T-helper 17 cell (primary cell): ENCODE results near the gene SARS1. TPM values are rescaled to one million over a fixed set of nuclear protein-coding genes. Genes with fewer than 3 reads are reported as not detected.

ENCODE experiments used
- ATAC-seq: fragments of 150-1000 bp; cut with Tn5 transposase; 2 replicates; pipeline ENCODE4 v1.10.0; 2021; ENCODE audit warnings: mild to moderate bottlenecking, moderate library complexity
- DNase-seq, 3 donors: peaks; one replicate each; pipeline versions ENCODE4 v3.0.0 to v3.0.0-alpha.2; 2020 to 2021
- H3K9me3 ChIP-seq: one replicate; pipeline ENCODE4 v1.7.0; 2013; ENCODE audit warnings: low read length, mild to moderate bottlenecking; ENCODE audit not compliant: control insufficient read depth, poor library complexity, severe bottlenecking
- H3K27ac Mint-ChIP-seq: one replicate; pipeline ENCODE4 v1.8.0; 2022; ENCODE audit warnings: mild to moderate bottlenecking, moderate library complexity, mixed read lengths
- H3K27me3 Mint-ChIP-seq: one replicate; pipeline ENCODE4 v1.8.0; 2022; ENCODE audit warnings: mixed read lengths
- H3K36me3 Mint-ChIP-seq: one replicate; pipeline ENCODE4 v1.8.0; 2022; ENCODE audit warnings: low read depth, mixed read lengths
- H3K4me1 Mint-ChIP-seq: one replicate; pipeline ENCODE4 v1.8.0; 2022; ENCODE audit warnings: mild to moderate bottlenecking, mixed read lengths
- H3K4me3 Mint-ChIP-seq: one replicate; pipeline ENCODE4 v1.8.0; 2022; ENCODE audit warnings: mild to moderate bottlenecking, moderate library complexity, mixed read lengths
- total RNA-seq, 4 donors: library from RNA in 2 of 4; stranded (reverse) in 2 of 4; gene quantifications; one replicate each; pipeline ENCODE4 v1.2.3 and lab custom pipeline; 2022 to 2026

SARS1 gene
- total RNA-seq, 2 donors from 2014 or later = 90.8 to 120 TPM

- H3K36me3 Mint-ChIP-seq = no peaks in the 10 kb centered on the region
- no peak for DNase-seq
- H3K27ac Mint-ChIP-seq = peak overlapping the region; percentile 53
- H3K27me3 Mint-ChIP-seq = peaks cover 33% of the 10 kb centered on the region
- no peak overlapping the region for H3K4me3 Mint-ChIP-seq
- H3K9me3 ChIP-seq = no peaks in the 10 kb centered on the region
- ATAC-seq = no peak
- peaks cover 21% of the 10 kb centered on the region for H3K4me1 Mint-ChIP-seq
Measured at GRCh38 chr1:109241841-109242345, 28.2 kb downstream of the SARS1 start.

- H3K27ac Mint-ChIP-seq = peak overlapping the region; percentile 43
Measured at GRCh38 chr1:109242387-109242786, 28.7 kb downstream of the SARS1 start.

GRCh38 chr1:109243221-109243620 lies 29.5 kb downstream of the SARS1 start:
- no peak overlapping the region for H3K4me3 Mint-ChIP-seq
- H3K9me3 ChIP-seq = no peaks in the 10 kb centered on the region
- H3K36me3 Mint-ChIP-seq = no peaks in the 10 kb centered on the region
- ATAC-seq = no peak
- H3K27ac Mint-ChIP-seq = peak overlapping the region; percentile 47
- H3K4me1 Mint-ChIP-seq = peaks cover 21% of the 10 kb centered on the region
- no peak for DNase-seq
- H3K27me3 Mint-ChIP-seq = peaks cover 34% of the 10 kb centered on the region

More at GRCh38 chr1:109242387-109242786, 28.7 kb downstream of the SARS1 start:
- H3K4me3 Mint-ChIP-seq = no peak overlapping the region
- H3K27me3 Mint-ChIP-seq = peaks cover 34% of the 10 kb centered on the region
- H3K9me3 ChIP-seq = no peaks in the 10 kb centered on the region
- no peaks in the 10 kb centered on the region for H3K36me3 Mint-ChIP-seq
- peaks cover 21% of the 10 kb centered on the region for H3K4me1 Mint-ChIP-seq
- DNase-seq (no peak), ATAC-seq (no peak)

- H3K27me3 Mint-ChIP-seq = peaks cover 34% of the 10 kb centered on the region
- no peak for ATAC-seq
- H3K9me3 ChIP-seq = no peaks in the 10 kb centered on the region
- H3K4me3 Mint-ChIP-seq = no peak overlapping the region
- H3K27ac Mint-ChIP-seq = peak overlapping the region; percentile 47
- DNase-seq = no peak
- H3K4me1 Mint-ChIP-seq = peaks cover 22% of the 10 kb centered on the region
- no peaks in the 10 kb centered on the region for H3K36me3 Mint-ChIP-seq
Measured at GRCh38 chr1:109243860-109244552, 30.3 kb downstream of the SARS1 start.

- H3K9me3 ChIP-seq = no peaks in the 10 kb centered on the region
- Mint-ChIP-seq H3K4me1 (peaks cover 23% of the 10 kb centered on the region), H3K27ac (no peak overlapping the region), H3K36me3 (no peaks in the 10 kb centered on the region), H3K4me3 (no peak overlapping the region), H3K27me3 (peaks cover 34% of the 10 kb centered on the region)
- DNase-seq (no peak), ATAC-seq (no peak)
Measured at GRCh38 chr1:109246141-109246551, 32.4 kb downstream of the SARS1 start.

GRCh38 chr1:109247401-109248365 lies 34.0 kb downstream of the SARS1 start:
- Mint-ChIP-seq H3K27ac (no peak overlapping the region), H3K4me3 (no peak overlapping the region), H3K27me3 (peaks cover 25% of the 10 kb centered on the region), H3K36me3 (no peaks in the 10 kb centered on the region), H3K4me1 (peaks cover 12% of the 10 kb centered on the region)
- no peak for DNase-seq
- no peak for ATAC-seq
- H3K9me3 ChIP-seq = no peaks in the 10 kb centered on the region

- no peaks in the 10 kb centered on the region for H3K36me3 Mint-ChIP-seq
- no peak overlapping the region for H3K4me3 Mint-ChIP-seq
- H3K27ac Mint-ChIP-seq = no peak overlapping the region
- H3K9me3 ChIP-seq = no peaks in the 10 kb centered on the region
- peaks cover 21% of the 10 kb centered on the region for H3K27me3 Mint-ChIP-seq
- peaks cover 12% of the 10 kb centered on the region for H3K4me1 Mint-ChIP-seq
- ATAC-seq = no peak
- DNase-seq = no peak
Measured at GRCh38 chr1:109248444-109248796, 34.7 kb downstream of the SARS1 start.

- H3K9me3 ChIP-seq = no peaks in the 10 kb centered on the region
- Mint-ChIP-seq H3K4me3 (peak within 1 kb of the TSS; percentile 82), H3K27ac (no peak within 1 kb of the TSS), H3K36me3 (no peaks in the 10 kb centered on the region), H3K4me1 (peaks cover 14% of the 10 kb centered on the region), H3K27me3 (peaks cover 15% of the 10 kb centered on the region)
- DNase-seq (peak; percentile 54 to 59 (median 57)), ATAC-seq (peak; percentile 96)
Measured at GRCh38 chr1:109248797-109249629, 35.3 kb downstream of the SARS1 start, which contains the start of gene CELSR2. CELSR2 (plus strand) TSS chr1:109249539; CDS start chr1:109250080, 541 bp downstream.

GRCh38 chr1:109249654-109250401 lies 36.1 kb downstream of the SARS1 start:
- peak; percentile 46 for ATAC-seq
- no peaks in the 10 kb centered on the region for H3K9me3 ChIP-seq
- no peak for DNase-seq
- Mint-ChIP-seq H3K4me1 (peaks cover 14% of the 10 kb centered on the region), H3K36me3 (no peaks in the 10 kb centered on the region), H3K27ac (no peak overlapping the region), H3K27me3 (peaks cover 6% of the 10 kb centered on the region), H3K4me3 (peak overlapping the region; percentile 82)

GRCh38 chr1:109250454-109251276 lies 36.9 kb downstream of the SARS1 start:
- no peaks in the 10 kb centered on the region for H3K36me3 Mint-ChIP-seq
- ATAC-seq = no peak
- peaks cover 19% of the 10 kb centered on the region for H3K4me1 Mint-ChIP-seq
- no peaks in the 10 kb centered on the region for H3K9me3 ChIP-seq
- peak overlapping the region; percentile 81 for H3K4me3 Mint-ChIP-seq
- DNase-seq = no peak
- peak overlapping the region; percentile 21 for H3K27ac Mint-ChIP-seq
- H3K27me3 Mint-ChIP-seq = peaks cover 6% of the 10 kb centered on the region

GRCh38 chr1:109251277-109252166 lies 37.8 kb downstream of the SARS1 start:
- Mint-ChIP-seq H3K4me1 (peaks cover 18% of the 10 kb centered on the region), H3K27ac (no peak overlapping the region), H3K4me3 (no peak overlapping the region), H3K36me3 (no peaks in the 10 kb centered on the region), H3K27me3 (peaks cover 5% of the 10 kb centered on the region)
- DNase-seq (no peak), ATAC-seq (no peak)
- H3K9me3 ChIP-seq = no peaks in the 10 kb centered on the region
